GM13976 (cell line): ENCODE measurements around the gene RBM6.
"Not testable (repeated sequence)": the region's sequence is repeated elsewhere in the genome, so short reads cannot be mapped to it uniquely, and the experiment has no call there.

Experiments used
- DNase-seq: peaks from one replicate; pipeline ENCODE4 v3.0.0; 2012; ENCODE audit warnings: low spot score
- CTCF ChIP-seq: IDR thresholded peaks from 2 replicates; pipeline ENCODE4 v1.5.1; 2012; ENCODE audit warnings: borderline replicate concordance, mild to moderate bottlenecking; ENCODE audit not compliant: insufficient read depth; ENCODE audit errors: extremely low read depth, missing control alignments, control extremely low read depth
- in situ Hi-C: fragments of 300-500 bp; cut with MboI; formaldehyde crosslinking; loops from one replicate; pipeline ENCODE4 v1.12.0; 2022; ENCODE audit warnings: low sequenced_read_pairs, mixed read lengths, inconsistent platforms; ENCODE audit not compliant: unreplicated experiment

RBM6 gene

GRCh38 chr3:50001511-50001910 is 61.6 kb downstream of the RBM6 start:
- no peak for TF ChIP-seq CTCF
- in situ Hi-C loops = no loop called here
- no peak for DNase-seq

GRCh38 chr3:50003216-50003615 is 63.3 kb downstream of the RBM6 start:
- TF ChIP-seq CTCF = no peak
- no peak for DNase-seq
- in situ Hi-C loops = no loop called here

- DNase-seq = no peak
- in situ Hi-C loops = no loop called here
- TF ChIP-seq CTCF = no peak
Measured at GRCh38 chr3:50003824-50004223, 63.9 kb downstream of the RBM6 start.

- in situ Hi-C loops = no loop called here
- no peak for TF ChIP-seq CTCF
- no peak for DNase-seq
Measured at GRCh38 chr3:50008931-50009330, 69.0 kb downstream of the RBM6 start.

- no peak for DNase-seq
- in situ Hi-C loops = no loop called here
- TF ChIP-seq CTCF = no peak
Measured at GRCh38 chr3:50010959-50011358, 71.0 kb downstream of the RBM6 start.

GRCh38 chr3:50015918-50016317 is 76.0 kb downstream of the RBM6 start:
- no peak for DNase-seq
- TF ChIP-seq CTCF = no peak
- in situ Hi-C loops = no loop called here

- no peak for TF ChIP-seq CTCF
- in situ Hi-C loops = no loop called here
- DNase-seq = no peak
Measured at GRCh38 chr3:50028346-50028745, 88.4 kb downstream of the RBM6 start.

- DNase-seq, in situ Hi-C loops: not testable (repeated sequence)
Measured at GRCh38 chr3:50031201-50031600, 91.3 kb downstream of the RBM6 start.
